H9 (cell line): ENCODE results near the gene CRACDL. TPM values are rescaled to one million over a fixed set of nuclear protein-coding genes. Genes with fewer than 3 reads are reported as not detected.

Experiments
- DNase-seq: peaks from one replicate; pipeline ENCODE4 v3.0.0-alpha.2; 2017
- H2AFZ ChIP-seq: one replicate; pipeline ENCODE4 v1.6.1; 2013; ENCODE audit warnings: mild to moderate bottlenecking, low read length, control low read depth, moderate library complexity
- H2AK5ac ChIP-seq: 2 replicates; pipeline ENCODE4 v1.6.1; 2013; ENCODE audit warnings: low read length, control low read depth, mixed read lengths; ENCODE audit not compliant: insufficient read length
- H2BK120ac ChIP-seq: one replicate; pipeline ENCODE4 v1.6.1; 2013; ENCODE audit warnings: low read depth, mild to moderate bottlenecking, low read length, control low read depth, inconsistent platforms; ENCODE audit not compliant: poor library complexity, severe bottlenecking
- H2BK12ac ChIP-seq: 2 replicates; pipeline ENCODE4 v1.6.1; 2013; ENCODE audit warnings: low read length, control low read depth, mixed read lengths, low read depth; ENCODE audit not compliant: insufficient read length
- H2BK15ac ChIP-seq: 2 replicates; pipeline ENCODE4 v1.6.1; 2013; ENCODE audit warnings: low read depth, low read length, control low read depth
- H2BK20ac ChIP-seq: one replicate; pipeline ENCODE4 v1.6.1; 2013; ENCODE audit warnings: low read depth, mild to moderate bottlenecking, low read length, control low read depth, inconsistent platforms; ENCODE audit not compliant: poor library complexity, severe bottlenecking
- H2BK5ac ChIP-seq: 2 replicates; pipeline ENCODE4 v1.6.1; 2013; ENCODE audit warnings: low read length, control low read depth, mixed read lengths; ENCODE audit not compliant: insufficient read length
- H3K14ac ChIP-seq: 2 replicates; pipeline ENCODE4 v1.6.1; 2013; ENCODE audit warnings: low read length, control low read depth; ENCODE audit not compliant: insufficient read depth
- H3K18ac ChIP-seq: 2 replicates; pipeline ENCODE4 v1.6.1; 2013; ENCODE audit warnings: low read depth, mild to moderate bottlenecking, mixed read lengths, low read length, control low read depth; ENCODE audit not compliant: insufficient read length
- H3K23ac ChIP-seq: 2 replicates; pipeline ENCODE4 v1.6.1; 2013; ENCODE audit warnings: low read length, control low read depth, mixed read lengths, low read depth; ENCODE audit not compliant: insufficient read length
- H3K23me2 ChIP-seq: 2 replicates; pipeline ENCODE4 v1.6.1; 2013; ENCODE audit warnings: low read depth, mild to moderate bottlenecking, mixed read lengths, low read length, control low read depth; ENCODE audit not compliant: insufficient read length, poor library complexity, severe bottlenecking
- H3K27ac ChIP-seq: 2 replicates; pipeline ENCODE4 v1.5.1; 2013; ENCODE audit warnings: low read length, control low read depth, mixed read lengths, low read depth; ENCODE audit not compliant: insufficient read length
- H3K27me3 ChIP-seq: 2 replicates; pipeline ENCODE4 v1.6.1; 2013; ENCODE audit warnings: low read length, control low read depth, inconsistent platforms; ENCODE audit not compliant: insufficient read depth
- H3K4ac ChIP-seq: 2 replicates; pipeline ENCODE4 v1.6.1; 2013; ENCODE audit warnings: low read depth, mild to moderate bottlenecking, control low read depth, inconsistent platforms, low read length, moderate library complexity
- H3K4me1 ChIP-seq: 2 replicates; pipeline ENCODE4 v1.6.1; 2013; ENCODE audit warnings: low read length, control low read depth, inconsistent platforms; ENCODE audit not compliant: insufficient read depth
- H3K4me2 ChIP-seq: 2 replicates; pipeline ENCODE4 v1.6.1; 2013; ENCODE audit warnings: low read length, control low read depth, mixed read lengths; ENCODE audit not compliant: insufficient read length, insufficient read depth
- H3K56ac ChIP-seq: 2 replicates; pipeline ENCODE4 v1.6.1; 2013; ENCODE audit warnings: low read depth, mild to moderate bottlenecking, mixed read lengths, low read length, control low read depth; ENCODE audit not compliant: insufficient read length
- H3K79me1 ChIP-seq: 2 replicates; pipeline ENCODE4 v1.6.1; 2013; ENCODE audit warnings: low read depth, mild to moderate bottlenecking, moderate library complexity, low read length, control low read depth, inconsistent platforms; ENCODE audit not compliant: insufficient read depth, poor library complexity, severe bottlenecking
- H3K79me2 ChIP-seq: 2 replicates; pipeline ENCODE4 v1.6.1; 2013; ENCODE audit warnings: low read length, control low read depth, inconsistent platforms; ENCODE audit not compliant: insufficient read depth
- H3K9ac ChIP-seq: 2 replicates; pipeline ENCODE4 v1.6.1; 2013; ENCODE audit warnings: low read length, control low read depth, mixed read lengths; ENCODE audit not compliant: insufficient read length; ENCODE audit errors: extremely low read depth
- H3K9me3 ChIP-seq: one replicate; pipeline ENCODE4 v1.6.1; 2013; ENCODE audit warnings: low read depth, low read length, inconsistent platforms; ENCODE audit not compliant: control insufficient read depth
- H3T11ph ChIP-seq: one replicate; pipeline ENCODE4 v1.6.1; 2013; ENCODE audit warnings: mild to moderate bottlenecking, low read length, control low read depth, inconsistent platforms
- H4K20me1 ChIP-seq: one replicate; pipeline ENCODE4 v1.6.1; 2013; ENCODE audit not compliant: control insufficient read depth, insufficient read length, insufficient read depth
- H4K5ac ChIP-seq: 2 replicates; pipeline ENCODE4 v1.6.1; 2013; ENCODE audit warnings: low read depth, mild to moderate bottlenecking, mixed read lengths, low read length, control low read depth; ENCODE audit not compliant: insufficient read length
- H4K8ac ChIP-seq: replicated peaks from 2 replicates; pipeline ENCODE4 v1.6.1; 2013; ENCODE audit warnings: low read length, control low read depth, mixed read lengths, low read depth; ENCODE audit not compliant: insufficient read length
- H4K91ac ChIP-seq: 2 replicates; pipeline ENCODE4 v1.6.1; 2013; ENCODE audit warnings: low read depth, mild to moderate bottlenecking, moderate library complexity, mixed read lengths, low read length, control low read depth; ENCODE audit not compliant: insufficient read length
- H3K27ac Mint-ChIP-seq, 3 experiments: 2 replicates in 2 of 3; 3 replicates in 1 of 3; pipeline ENCODE4 v1.8.0; 2020 to 2021; ENCODE audit warnings: mixed read lengths in 3 of 3, mild to moderate bottlenecking in 1 of 3, moderate library complexity in 1 of 3
- H3K27me3 Mint-ChIP-seq: 2 replicates; pipeline ENCODE4 v1.8.0; 2021; ENCODE audit warnings: low read depth, mild to moderate bottlenecking, moderate library complexity, mixed read lengths
- H3K36me3 Mint-ChIP-seq, 3 experiments: 2 replicates in 2 of 3; 3 replicates in 1 of 3; pipeline ENCODE4 v1.8.0; 2020 to 2021; ENCODE audit warnings: low read depth in 3 of 3, mixed read lengths in 3 of 3; ENCODE audit not compliant: insufficient read depth in 1 of 3
- H3K4me1 Mint-ChIP-seq, 2 experiments: 2 replicates each; pipeline ENCODE4 v1.8.0; 2020; ENCODE audit warnings: mixed read lengths in 2 of 2
- H3K4me3 Mint-ChIP-seq, 2 experiments: 2 replicates in 1 of 2; 3 replicates in 1 of 2; pipeline ENCODE4 v1.8.0; 2020 to 2021; ENCODE audit warnings: mild to moderate bottlenecking in 2 of 2, mixed read lengths in 2 of 2, moderate library complexity in 1 of 2
- H3K9me3 Mint-ChIP-seq, 2 experiments: 2 replicates in 1 of 2; 3 replicates in 1 of 2; pipeline ENCODE4 v1.8.0; 2020; ENCODE audit warnings: mild to moderate bottlenecking in 2 of 2, mixed read lengths in 2 of 2, moderate library complexity in 1 of 2
- CTCF ChIP-seq: fragments of 200-600 bp; sonication (generic); conservative IDR thresholded peaks from 3 replicates; pipeline ENCODE4 v1.8.0; 2021; ENCODE audit warnings: antibody characterized with exemption, mild to moderate bottlenecking
- WGBS: extraction: QIAGEN DNeasy Blood & Tissue Kit; methylation state at CpG from one replicate; pipeline ENCODE4 v1.1.7; 2013; ENCODE audit warnings: missing lambda C conversion rate, low lambda C conversion rate, mixed read lengths; ENCODE audit not compliant: insufficient read length; ENCODE audit errors: extremely low coverage; 5-methylcytosine and 5-hydroxymethylcytosine counted together
- total RNA-seq: library from RNA; stranded (reverse); gene quantifications from 2 replicates; pipeline ENCODE4 v1.2.1, GENCODE V29; 2021

CRACDL gene
- total RNA-seq, 1 experiment from 2014 or later, result 0.48 TPM

GRCh38 chr2:98818164-98818563 lies 117.9 kb downstream of the CRACDL start:
- H3T11ph ChIP-seq, result no peak overlapping the region
- no peak overlapping the region for H4K5ac ChIP-seq
- no peak overlapping the region for H3K23ac ChIP-seq
- no peak overlapping the region for H3K27ac ChIP-seq
- Mint-ChIP-seq H3K27ac (no peak overlapping the region), H3K27me3 (peaks cover 32% of the 10 kb centered on the region), H3K4me3 (no peak overlapping the region), H3K36me3 (no peaks in the 10 kb centered on the region), H3K4me1 (no peaks in the 10 kb centered on the region), H3K9me3 (peaks cover 0 to 4% of the 10 kb centered on the region in 2 experiments; a peak in 1 of 5 replicates)
- no CpG with 5 or more reads among the region's 5 CpGs for WGBS
- no peak overlapping the region for H3K56ac ChIP-seq
- H3K9me3 ChIP-seq, result no peaks in the 10 kb centered on the region
- H4K91ac ChIP-seq, result no peak overlapping the region
- H3K23me2 ChIP-seq, result peaks cover 3% of the 10 kb centered on the region
- no peak overlapping the region for H2BK12ac ChIP-seq
- no peak overlapping the region for H2BK15ac ChIP-seq
- no peak overlapping the region for H3K14ac ChIP-seq
- no peak overlapping the region for H3K4ac ChIP-seq
- H3K27me3 ChIP-seq, result peaks cover 4% of the 10 kb centered on the region; the same call in 1 of the 2 replicates
- H2AK5ac ChIP-seq, result no peak overlapping the region
- H3K18ac ChIP-seq, result no peak overlapping the region
- no peaks in the 10 kb centered on the region for H3K79me1 ChIP-seq
- no peak overlapping the region for H2AFZ ChIP-seq
- no peaks in the 10 kb centered on the region for H3K79me2 ChIP-seq
- no peak for DNase-seq
- no peak overlapping the region for H2BK20ac ChIP-seq
- no peaks in the 10 kb centered on the region for H3K4me1 ChIP-seq
- no peak overlapping the region for H3K9ac ChIP-seq
- no peak overlapping the region for H3K4me2 ChIP-seq
- no peak overlapping the region for H4K8ac ChIP-seq
- no peak overlapping the region for H2BK5ac ChIP-seq
- H2BK120ac ChIP-seq, result no peak overlapping the region
- no peaks in the 10 kb centered on the region for H4K20me1 ChIP-seq
- TF ChIP-seq CTCF, result no peak
